IMR-90 (cell line): ENCODE measurements around the gene NEMP1.

Experiments
- BHLHE40 ChIP-seq: fragments of 150-350 bp; IDR thresholded peaks from 2 replicates; pipeline ENCODE4 v1.6.1; 2016; ENCODE audit warnings: mild to moderate bottlenecking, low read depth, low read length
- CEBPB ChIP-seq: IDR thresholded peaks from 2 replicates; pipeline ENCODE4 v1.6.1; 2012; ENCODE audit warnings: low read depth, low read length, improper control_type of control experiment
- CTCF ChIP-seq: conservative IDR thresholded peaks from 2 replicates; pipeline ENCODE4 v1.5.1; 2012; ENCODE audit warnings: mild to moderate bottlenecking, low read depth, low read length, improper control_type of control experiment
- ELK1 ChIP-seq: fragments of 150-350 bp; IDR thresholded peaks from 2 replicates; pipeline ENCODE4 v1.6.1; 2016; ENCODE audit warnings: low read depth, mild to moderate bottlenecking, low read length, moderate library complexity, borderline replicate concordance
- FOS ChIP-seq: fragments of 150-350 bp; IDR thresholded peaks from 2 replicates; pipeline ENCODE4 v1.6.1; 2016; ENCODE audit warnings: low read depth, low read length
- MAFK ChIP-seq: IDR thresholded peaks from 2 replicates; pipeline ENCODE4 v1.6.1; 2012; ENCODE audit warnings: low read depth, low read length, improper control_type of control experiment
- MXI1 ChIP-seq: IDR thresholded peaks from 2 replicates; pipeline ENCODE4 v1.6.1; 2012; ENCODE audit warnings: low read depth, mild to moderate bottlenecking, low read length, moderate library complexity, borderline replicate concordance
- NFE2L2 ChIP-seq: fragments of 150-350 bp; IDR thresholded peaks from 2 replicates; pipeline ENCODE4 v1.6.1; 2016; ENCODE audit warnings: low read depth, mild to moderate bottlenecking, low read length
- POLR2A ChIP-seq: IDR thresholded peaks from 2 replicates; pipeline ENCODE4 v1.6.1; 2012; ENCODE audit warnings: mild to moderate bottlenecking, low read depth, low read length
- RAD21 ChIP-seq: IDR thresholded peaks from 2 replicates; pipeline ENCODE4 v1.6.1; 2012; ENCODE audit warnings: low read length, improper control_type of control experiment
- RCOR1 ChIP-seq: IDR thresholded peaks from 2 replicates; pipeline ENCODE4 v1.6.1; 2012; ENCODE audit warnings: mild to moderate bottlenecking, low read length, improper control_type of control experiment; ENCODE audit not compliant: insufficient replicate concordance
- RFX5 ChIP-seq: IDR thresholded peaks from 2 replicates; pipeline ENCODE4 v1.8.0; 2012; ENCODE audit warnings: low read depth, mild to moderate bottlenecking, low read length, moderate library complexity
- SMC3 ChIP-seq: fragments of 150-350 bp; IDR thresholded peaks from 2 replicates; pipeline ENCODE4 v1.6.1; 2016; ENCODE audit warnings: low read depth, mild to moderate bottlenecking, antibody characterized with exemption, low read length, moderate library complexity
- TF ChIP-seq, protein P1 (sequence below): fragments of 150-350 bp; IDR thresholded peaks from 2 replicates; pipeline ENCODE4 v1.6.1; 2017; ENCODE audit warnings: mild to moderate bottlenecking, antibody characterized with exemption, low read length, low read depth

- no peak for TF ChIP-seq CTCF
- no peak for TF ChIP-seq ELK1
- no peak for TF ChIP-seq RCOR1
- TF ChIP-seq POLR2A, result no peak
- no peak for TF ChIP-seq SMC3
- no peak for TF ChIP-seq FOS
- no peak for TF ChIP-seq BHLHE40
- no peak for TF ChIP-seq RFX5
- TF ChIP-seq MXI1, result no peak
- TF ChIP-seq MAFK, result no peak
- TF ChIP-seq, protein P1, sequence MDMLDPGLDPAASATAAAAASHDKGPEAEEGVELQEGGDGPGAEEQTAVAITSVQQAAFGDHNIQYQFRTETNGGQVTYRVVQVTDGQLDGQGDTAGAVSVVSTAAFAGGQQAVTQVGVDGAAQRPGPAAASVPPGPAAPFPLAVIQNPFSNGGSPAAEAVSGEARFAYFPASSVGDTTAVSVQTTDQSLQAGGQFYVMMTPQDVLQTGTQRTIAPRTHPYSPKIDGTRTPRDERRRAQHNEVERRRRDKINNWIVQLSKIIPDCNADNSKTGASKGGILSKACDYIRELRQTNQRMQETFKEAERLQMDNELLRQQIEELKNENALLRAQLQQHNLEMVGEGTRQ, result no peak
- TF ChIP-seq RAD21, result no peak
- no peak for TF ChIP-seq CEBPB
- no peak for TF ChIP-seq NFE2L2
Observed at GRCh38 chr12:57098546-57098945, 20.0 kb upstream of the NEMP1 start.
